AG09309 (cell line): Measurements from ENCODE around the gene MRE11.
A peak's percentile ranks its signal among the peaks of the same experiment; 100 is the strongest.

ENCODE experiments used
- DNase-seq: peaks from one replicate; pipeline ENCODE4 v3.0.0-alpha.2; 2010; ENCODE audit warnings: low read depth
- H3K4me3 ChIP-seq: 2 replicates; pipeline ENCODE4 v1.5.1; 2011; ENCODE audit warnings: mild to moderate bottlenecking, low read depth, low read length, moderate library complexity; ENCODE audit not compliant: control insufficient read depth
- TF ChIP-seq, protein P1 (sequence below): IDR thresholded peaks from 2 replicates; pipeline ENCODE4 v1.5.1; 2011; ENCODE audit warnings: mild to moderate bottlenecking, low read depth, low read length, inconsistent platforms; ENCODE audit not compliant: insufficient read depth, control insufficient read depth; ENCODE audit errors: missing control alignments

Gene MRE11

GRCh38 chr11:94454301-94454700 is 39.3 kb downstream of the MRE11 start:
- DNase-seq = no peak
- TF ChIP-seq, protein P1, sequence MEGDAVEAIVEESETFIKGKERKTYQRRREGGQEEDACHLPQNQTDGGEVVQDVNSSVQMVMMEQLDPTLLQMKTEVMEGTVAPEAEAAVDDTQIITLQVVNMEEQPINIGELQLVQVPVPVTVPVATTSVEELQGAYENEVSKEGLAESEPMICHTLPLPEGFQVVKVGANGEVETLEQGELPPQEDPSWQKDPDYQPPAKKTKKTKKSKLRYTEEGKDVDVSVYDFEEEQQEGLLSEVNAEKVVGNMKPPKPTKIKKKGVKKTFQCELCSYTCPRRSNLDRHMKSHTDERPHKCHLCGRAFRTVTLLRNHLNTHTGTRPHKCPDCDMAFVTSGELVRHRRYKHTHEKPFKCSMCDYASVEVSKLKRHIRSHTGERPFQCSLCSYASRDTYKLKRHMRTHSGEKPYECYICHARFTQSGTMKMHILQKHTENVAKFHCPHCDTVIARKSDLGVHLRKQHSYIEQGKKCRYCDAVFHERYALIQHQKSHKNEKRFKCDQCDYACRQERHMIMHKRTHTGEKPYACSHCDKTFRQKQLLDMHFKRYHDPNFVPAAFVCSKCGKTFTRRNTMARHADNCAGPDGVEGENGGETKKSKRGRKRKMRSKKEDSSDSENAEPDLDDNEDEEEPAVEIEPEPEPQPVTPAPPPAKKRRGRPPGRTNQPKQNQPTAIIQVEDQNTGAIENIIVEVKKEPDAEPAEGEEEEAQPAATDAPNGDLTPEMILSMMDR = no peak
- H3K4me3 ChIP-seq = no peak overlapping the region

- TF ChIP-seq, protein P1 = no peak
- no peak overlapping the region for H3K4me3 ChIP-seq
- no peak for DNase-seq
Measured at GRCh38 chr11:94452988-94453387, 40.7 kb downstream of the MRE11 start.

DNA sequence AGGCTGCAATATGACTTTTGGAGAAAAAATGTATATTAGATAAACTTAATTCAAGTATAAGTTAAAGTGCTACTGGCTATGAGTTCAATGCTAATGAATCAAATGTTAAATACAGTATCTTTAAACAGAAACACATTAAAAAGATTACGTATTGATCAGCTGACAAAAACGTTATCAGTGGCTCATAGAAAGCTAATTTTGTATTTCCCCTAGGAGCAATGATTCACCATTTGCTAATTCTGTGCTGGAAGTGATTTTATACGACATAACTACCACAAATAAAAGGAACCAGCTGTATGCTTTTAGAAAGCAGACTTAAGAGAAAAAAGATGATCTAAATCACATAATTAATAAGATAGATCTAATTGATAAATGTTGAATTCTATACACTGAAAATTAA is 43.6 kb downstream of the MRE11 start:
- TF ChIP-seq, protein P1 = no peak
- DNase-seq = peak; percentile 17
- H3K4me3 ChIP-seq = no peak overlapping the region

GRCh38 chr11:94449437-94449836 is 44.2 kb downstream of the MRE11 start:
- no peak overlapping the region for H3K4me3 ChIP-seq
- TF ChIP-seq, protein P1 = no peak
- peak; percentile 64 for DNase-seq

DNA sequence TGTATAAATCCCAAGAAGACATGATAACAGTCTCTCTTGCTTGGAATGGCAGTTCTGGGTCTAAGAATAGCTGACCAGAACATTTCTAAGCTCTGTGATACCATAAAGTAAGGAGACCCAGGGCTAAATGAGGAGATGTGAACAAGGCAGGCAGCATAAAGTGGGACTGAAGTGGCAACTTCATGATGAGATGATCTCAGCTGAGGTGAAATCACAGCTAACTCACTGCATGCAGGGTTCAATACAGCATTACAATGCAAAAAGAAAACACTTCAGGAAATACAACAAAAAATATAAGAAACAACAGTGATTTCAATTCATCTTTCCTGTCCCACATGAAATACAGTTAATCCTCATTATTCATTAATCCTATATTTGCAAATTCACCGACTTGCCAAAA is 44.6 kb downstream of the MRE11 start:
- no peak overlapping the region for H3K4me3 ChIP-seq
- no peak for DNase-seq
- TF ChIP-seq, protein P1 = no peak

DNA sequence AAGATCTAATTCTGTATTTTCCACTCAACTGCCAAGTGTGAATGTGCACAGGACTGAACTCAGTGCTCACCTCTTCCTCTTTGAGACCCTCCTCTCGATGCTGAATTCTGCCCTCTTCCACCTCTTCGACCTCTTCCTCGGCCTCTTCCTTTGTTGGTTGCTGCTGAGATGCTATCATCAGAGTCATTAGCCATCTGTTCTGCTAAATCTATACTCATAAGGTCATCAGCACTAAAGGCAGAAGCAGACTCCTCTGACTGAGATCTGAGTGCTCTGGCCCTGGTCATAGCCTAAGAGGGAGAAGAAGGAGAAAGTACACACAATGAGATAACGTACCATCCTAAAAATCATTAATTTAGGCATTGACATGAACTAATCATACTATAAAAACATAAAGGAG is 46.5 kb downstream of the MRE11 start:
- no peak for DNase-seq
- TF ChIP-seq, protein P1 = no peak
- H3K4me3 ChIP-seq = no peak overlapping the region

DNA sequence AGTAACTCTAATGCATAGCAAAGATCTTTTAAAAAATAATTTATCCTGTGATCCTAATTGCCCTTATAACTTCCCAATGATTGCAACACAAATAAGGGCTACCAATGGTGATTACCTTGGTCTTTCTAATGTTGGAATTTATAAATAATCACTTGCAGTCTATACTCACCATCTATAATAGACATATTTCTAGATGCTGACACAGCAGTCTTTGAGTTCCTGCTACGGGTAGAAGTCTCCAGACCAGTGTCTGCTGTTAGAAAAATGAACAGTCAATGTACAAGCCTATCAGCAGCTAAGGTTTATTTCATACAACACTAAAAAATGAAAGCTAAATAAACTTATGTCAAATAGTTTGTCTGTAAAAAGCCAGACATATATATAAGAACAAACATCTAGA is 48.0 kb downstream of the MRE11 start:
- no peak overlapping the region for H3K4me3 ChIP-seq
- TF ChIP-seq, protein P1 = no peak
- DNase-seq = no peak
